Measurements from ENCODE around the gene DERA.
A peak's percentile ranks its signal among the peaks of the same experiment; 100 is the strongest.
"Not testable (repeated sequence)": the region's sequence is repeated elsewhere in the genome, so short reads cannot be mapped to it uniquely, and the experiment has no call there.

The DERA gene

DNA sequence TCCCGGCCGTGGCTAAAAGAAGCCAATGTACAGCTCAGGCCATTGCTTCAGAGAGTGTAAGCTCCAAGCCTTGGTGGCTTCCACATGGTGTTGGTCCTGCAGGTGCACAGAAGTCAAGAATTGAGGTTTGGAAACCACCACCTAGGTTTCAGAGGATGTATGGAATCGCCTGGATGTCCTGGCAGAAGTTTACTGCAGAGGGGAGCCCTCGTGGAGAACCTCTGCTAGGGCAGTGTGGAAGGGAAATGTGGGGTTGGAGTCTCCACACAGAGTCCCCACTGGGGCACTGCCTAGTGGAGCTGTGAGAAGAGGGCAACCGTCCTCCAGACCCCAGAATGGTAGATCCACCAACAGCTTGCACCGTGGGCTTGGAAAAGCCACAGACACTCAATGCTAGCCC, 103.3 kb downstream of the DERA start:
- FAIRE-seq = not testable (repeated sequence)

DNA sequence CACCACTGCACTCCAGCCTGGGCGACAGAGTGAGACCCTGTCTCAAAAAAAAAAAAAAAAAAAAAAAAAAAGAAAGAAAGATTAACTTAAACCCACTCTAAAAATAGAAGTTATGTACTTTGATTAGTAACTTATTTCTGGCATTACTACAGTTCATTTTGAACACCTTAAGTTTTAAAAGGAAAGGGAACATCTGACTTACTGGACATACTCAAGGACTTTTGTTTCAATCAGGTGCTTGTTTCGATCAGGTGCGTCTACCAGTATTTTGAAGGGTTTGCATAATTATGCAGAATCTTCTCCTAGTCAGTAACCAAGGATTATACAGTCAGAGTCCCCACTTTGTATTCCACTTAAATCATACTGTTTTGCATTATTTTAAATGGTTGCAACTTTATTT, 105.6 kb downstream of the DERA start:
- FAIRE-seq = no peak

DNA sequence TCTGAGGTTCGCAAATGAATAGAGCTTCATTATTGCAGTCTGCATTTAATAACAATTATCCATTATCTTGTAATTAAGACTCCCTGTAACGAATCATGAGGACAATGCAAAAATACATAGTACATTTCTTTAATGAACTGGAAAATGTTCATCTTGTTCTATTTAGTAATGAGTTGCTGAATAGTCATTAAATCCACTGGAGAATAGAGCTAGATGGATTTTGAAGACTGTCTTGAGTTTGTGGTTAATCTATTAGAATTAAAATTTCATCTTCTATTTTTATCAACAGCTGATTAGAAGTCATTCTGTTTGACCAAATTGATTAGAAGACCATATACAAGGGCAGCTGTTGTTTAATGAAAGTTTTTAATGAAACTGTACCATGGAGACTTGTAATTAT, 107.2 kb downstream of the DERA start:
- no peak for FAIRE-seq

DNA sequence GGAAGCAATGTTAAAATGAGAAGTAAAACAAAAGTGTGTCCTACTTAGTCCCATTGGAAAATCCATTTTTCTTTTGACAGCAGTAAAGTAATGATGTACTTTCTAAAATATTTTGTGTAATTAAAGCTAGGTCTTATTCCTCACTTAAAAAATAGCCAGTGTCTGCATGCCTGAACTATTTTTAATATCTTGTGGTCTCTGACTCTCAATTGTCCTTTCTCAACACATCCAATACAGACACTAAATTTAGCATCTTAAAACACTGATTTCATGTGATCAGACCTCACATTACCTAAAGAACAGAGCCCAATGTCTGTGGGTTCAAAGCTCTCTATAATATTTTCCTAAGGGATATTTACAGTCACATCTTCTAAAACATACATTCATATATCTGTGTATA, 108.0 kb downstream of the DERA start:
- FAIRE-seq = no peak

DNA sequence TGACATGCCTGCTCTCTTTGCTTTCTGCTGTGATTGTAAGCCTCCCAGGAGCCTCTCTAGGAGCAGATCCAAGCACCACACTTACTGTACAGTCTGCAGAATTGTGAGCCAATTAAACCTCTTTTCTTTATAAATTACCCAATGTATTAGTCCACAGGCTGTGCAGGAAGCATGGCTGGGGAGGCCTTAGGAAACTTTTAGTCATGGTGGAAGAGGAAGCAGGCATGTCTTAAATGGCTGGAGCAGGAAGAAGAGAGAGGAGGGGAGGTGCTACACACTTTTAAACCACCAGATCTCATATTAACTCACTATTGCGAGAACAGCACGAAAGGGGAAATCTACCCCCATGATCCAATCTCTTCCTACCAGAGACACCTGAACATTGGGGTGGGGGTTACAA, 108.9 kb downstream of the DERA start:
- no peak for FAIRE-seq

DNA sequence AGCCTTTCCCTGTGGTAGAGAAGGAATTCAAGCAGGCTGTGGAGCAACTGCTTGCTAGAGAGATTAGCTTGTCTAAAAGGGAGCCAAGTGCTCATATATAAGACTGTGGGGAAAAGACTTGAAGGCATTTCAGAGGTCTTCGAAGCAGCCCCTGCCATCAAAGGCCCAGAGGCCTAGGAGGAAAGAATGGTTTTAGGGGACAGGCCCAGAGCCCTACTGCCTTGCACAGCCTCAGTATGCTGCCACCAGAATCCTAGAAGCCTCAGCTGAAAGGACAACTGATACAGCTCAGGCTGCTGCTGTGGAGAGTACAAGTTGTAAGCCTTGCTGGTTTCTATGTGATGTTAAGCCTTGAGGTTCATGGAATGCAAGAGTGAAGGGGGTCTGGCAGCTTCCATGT, 109.9 kb downstream of the DERA start:
- FAIRE-seq = no peak

DNA sequence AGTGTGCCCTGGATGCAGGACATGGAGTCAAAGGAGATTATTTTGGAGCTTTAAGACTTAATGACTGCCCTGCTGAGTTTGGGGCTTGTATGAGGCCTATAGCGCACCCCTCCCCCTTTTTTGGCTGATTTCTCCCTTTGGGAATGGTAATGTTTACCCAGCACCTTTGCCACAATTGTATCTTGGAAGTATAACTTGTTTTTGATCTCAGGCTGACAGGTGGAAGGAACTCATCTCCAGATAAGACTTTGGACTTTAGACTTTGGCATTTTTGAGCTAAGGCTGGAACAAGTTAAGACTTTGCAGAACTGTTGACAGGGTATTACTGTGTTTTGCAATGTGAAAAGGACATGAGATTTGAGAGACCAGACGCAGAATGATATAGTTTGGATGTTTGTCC, 110.5 kb downstream of the DERA start:
- no peak for FAIRE-seq

DNA sequence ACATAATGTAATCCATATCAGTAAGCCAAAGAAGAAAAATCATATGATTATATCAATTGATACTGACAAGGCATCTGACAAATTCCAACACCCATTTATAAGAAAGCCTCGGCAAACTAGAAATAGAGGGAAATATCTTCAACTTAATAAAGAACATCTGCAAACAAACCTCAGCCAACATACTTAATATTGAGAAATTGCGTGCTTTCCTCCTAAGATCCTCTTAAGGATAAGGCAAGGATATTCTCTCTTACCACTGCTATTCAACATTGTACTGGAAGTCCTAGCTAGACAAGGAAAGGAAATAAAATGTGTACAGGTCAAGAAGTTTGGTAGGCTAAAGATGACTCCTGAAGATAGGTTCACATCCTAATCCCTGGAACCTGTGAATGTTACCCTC, 115.9 kb downstream of the DERA start:
- FAIRE-seq = no peak

DNA sequence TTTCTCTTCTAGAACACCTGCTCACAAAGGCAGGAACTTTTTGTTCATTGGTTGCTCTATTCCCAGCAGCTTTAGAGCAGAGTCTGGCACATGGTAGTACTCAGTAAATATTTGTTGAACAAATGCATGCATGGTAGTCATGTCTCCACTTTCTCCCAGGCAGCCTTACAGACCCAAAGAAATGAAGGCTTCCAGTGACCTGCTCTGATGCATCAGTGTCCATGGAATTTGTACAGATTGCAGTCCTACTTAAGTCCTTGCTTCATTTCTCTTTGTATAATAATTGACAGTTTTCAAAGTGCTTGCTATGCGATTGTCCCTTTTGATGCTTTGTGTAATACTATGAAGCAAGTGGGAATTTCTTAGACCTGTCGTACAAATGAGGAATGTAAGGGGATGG, 119.6 kb downstream of the DERA start:
- FAIRE-seq = no peak

DNA sequence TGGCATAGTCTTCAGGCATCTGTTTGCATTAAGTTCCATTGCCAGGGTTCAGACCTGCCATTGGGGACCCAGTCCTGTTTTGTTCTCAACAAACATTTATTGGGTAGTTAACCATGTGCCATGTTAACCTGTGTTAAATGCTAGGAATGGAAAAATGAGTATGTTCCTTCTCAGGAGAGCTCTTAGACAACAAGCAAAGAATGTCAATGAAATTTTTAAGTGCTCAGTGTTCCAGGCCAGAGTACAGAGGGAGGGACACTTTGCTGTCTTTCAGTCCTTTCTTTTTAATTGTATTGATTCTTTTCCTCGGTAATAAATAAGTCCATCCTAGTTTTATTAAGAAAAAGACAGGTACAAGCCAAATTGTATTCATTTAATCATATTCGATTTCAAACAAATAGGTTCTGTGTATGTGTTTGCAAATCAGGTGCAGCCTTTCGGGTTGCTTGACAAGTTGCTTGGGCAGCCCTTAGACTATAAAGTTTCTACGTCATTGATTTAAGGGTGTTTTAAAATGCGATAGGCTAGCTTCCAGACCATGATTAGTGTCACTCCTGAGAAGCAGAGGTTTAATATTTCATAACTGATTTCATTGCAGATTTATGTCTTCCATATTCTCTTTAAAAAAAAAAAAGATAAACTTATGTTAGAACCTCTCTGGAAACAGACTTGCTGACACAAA, 123.1 kb downstream of the DERA start:
- FAIRE-seq = no peak

DNA sequence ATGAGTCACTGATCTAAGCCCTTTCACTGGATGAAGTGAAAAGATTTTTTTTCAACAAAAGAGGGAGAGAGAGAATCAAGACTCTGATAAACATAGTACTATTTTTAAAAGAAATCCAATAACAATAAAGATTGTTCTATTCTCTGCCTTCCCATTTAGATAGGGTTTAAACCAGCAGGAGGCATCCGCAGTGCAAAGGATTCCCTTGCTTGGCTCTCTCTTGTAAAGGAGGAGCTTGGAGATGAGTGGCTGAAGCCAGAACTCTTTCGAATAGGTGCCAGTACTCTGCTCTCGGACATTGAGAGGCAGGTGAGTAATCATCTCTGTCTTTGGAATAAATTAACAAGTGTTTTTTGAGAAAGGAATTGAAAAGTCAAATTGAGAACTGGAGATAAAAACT, 124.9 kb downstream of the DERA start:
- FAIRE-seq = no peak

DNA sequence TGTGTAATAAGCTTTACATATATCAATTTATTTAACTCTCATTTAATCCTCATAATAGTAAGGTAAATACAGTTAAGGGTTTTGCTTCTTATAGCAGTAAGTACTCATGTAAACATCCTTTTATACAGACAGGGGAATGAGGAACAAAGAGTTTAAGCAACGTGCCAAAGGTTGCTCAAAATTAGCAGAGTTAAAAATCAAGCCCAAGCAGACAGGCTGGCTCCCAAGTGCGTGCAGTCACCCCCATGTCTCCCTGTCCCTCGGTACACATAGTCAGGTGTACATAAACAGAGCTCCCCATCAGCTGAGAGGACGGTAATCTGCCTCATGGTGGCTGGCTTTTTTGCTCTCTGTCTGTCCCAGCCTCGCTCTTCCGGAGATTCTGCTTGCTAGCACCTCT, 126.4 kb downstream of the DERA start:
- FAIRE-seq = no peak

DNA sequence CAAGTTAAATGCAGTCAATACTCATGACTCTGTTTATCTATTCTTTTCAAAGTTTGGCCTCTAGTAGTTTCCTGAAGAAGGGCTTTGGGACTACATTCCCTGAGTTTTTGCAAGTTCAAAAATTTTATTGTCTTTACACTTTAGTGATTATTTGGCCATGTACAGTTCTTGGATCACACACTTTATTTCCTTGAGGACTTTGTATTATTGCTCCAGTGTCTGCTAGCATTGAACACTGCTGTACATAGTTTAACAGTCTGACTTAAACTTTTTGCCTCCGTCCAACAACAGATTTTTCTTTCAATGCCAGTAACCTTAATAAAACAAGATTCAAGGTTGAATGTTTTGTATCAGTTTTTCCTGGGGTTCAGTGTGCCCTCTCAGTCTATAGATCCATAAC, 132.3 kb downstream of the DERA start:
- no peak for FAIRE-seq

DNA sequence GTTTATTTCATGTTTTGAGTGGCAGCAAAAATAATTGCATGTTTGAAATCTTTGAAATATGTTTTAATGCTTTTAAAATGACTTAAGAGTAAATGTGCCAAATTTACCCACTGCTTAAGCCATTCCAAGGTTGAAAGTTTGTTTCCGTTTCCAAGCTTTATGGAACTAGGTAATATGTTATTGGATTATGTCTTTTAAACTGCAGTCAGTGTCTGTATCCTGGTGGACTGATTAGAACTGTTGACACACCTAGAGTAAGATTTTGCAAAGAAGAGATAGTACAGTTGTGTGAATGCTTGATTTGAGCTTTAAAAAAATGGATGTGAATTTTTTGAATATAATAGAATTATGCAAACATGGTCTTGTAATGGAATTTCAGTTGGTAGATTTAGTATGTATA, 135.1 kb downstream of the DERA start:
- FAIRE-seq = no peak

DNA sequence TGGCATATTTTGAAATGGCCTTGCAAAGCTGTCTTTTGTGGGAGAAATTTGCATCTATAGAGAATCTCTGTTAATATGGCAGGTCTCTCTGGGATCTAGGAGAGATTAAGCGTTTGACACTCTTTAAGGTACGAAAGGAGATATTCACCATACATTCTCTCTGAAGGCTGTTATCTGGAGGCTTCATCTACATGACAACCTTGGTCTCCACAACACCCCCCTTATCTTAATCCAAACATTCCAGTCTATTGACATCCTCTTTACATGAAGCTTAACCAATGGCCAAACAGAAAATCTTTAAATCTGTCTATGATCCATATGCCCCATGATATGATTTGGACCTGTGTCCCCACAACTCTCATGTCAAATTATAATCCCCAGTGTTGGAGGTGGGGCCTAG, 137.4 kb downstream of the DERA start:
- no peak for FAIRE-seq

DNA sequence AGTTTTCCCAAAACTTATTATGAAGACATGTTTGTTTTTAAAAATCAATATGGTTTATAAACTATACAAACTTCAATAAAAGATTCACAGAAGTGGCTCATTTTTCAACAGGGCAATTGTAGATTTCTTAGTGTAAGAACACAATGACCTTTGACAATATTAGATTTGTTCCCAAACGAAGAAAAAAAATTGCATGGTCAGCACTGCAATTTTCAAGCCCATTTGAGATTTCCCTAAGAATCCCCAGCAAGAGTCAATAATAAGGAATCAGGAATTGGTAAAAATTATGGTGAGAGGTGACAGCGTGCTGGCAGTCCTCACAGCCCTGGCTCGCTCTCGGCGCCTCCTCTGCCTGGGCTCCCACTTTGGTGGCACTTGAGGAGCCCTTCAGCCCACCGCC, 145.8 kb downstream of the DERA start:
- FAIRE-seq = no peak

DNA sequence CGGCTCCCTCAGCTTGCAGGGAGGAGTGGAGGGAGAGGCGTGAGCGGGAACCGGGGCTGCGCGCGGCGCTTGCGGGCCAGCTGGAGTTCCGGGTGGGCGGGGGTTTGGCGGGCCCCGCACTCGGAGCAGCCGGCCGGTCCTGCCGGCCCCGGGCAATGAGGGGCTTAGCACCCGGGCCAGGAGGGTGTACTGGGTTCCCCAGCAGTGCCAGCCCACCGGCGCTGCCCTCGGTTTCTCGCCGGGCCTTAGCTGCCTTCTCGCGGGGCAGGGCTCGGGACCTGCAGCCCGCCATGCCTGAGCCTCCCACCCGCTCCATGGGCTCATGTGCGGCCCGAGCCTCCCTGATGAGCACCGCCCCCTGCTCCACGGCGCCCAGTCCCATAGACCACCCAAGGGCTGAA, 146.2 kb downstream of the DERA start:
- FAIRE-seq = not testable (repeated sequence)

DNA sequence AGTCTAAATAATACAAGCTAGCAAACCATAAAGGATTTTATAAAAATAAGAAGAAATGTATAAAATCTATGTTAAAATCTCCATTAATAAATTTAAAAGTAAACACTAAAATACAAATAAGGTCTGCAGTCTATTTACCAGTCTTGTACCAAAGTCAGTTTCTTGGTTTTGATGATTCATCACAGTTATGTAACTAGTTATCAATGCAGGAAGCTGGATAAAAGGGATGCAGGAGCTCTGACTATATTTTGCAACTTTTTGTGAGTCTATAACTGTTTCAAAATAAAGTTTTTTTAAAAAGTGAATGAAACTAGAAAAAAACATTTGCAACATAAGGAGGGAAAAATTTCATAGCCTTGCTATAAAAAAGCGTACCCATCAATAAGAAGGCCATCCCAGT, 151.5 kb downstream of the DERA start:
- FAIRE-seq = peak; percentile 9

DNA sequence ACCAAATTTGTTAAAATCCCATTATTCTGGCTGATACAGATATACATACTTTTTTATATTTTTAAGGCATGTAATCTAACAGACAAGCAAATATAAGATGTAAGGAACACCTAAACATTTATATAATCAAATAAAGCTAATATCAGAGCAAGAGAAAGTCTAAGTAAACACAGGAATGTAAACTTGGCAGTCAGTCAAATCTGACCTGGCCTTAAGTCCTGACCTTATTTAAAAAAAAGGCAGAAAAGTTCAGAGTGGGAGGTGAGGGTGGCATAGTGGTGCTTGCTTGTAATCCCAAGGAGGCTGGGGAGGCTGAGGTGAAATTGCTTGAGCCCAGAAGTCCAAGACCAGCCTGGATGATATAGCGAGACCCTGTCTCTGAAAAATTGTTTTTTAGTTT, 152.6 kb downstream of the DERA start:
- FAIRE-seq = peak; percentile 51

DNA sequence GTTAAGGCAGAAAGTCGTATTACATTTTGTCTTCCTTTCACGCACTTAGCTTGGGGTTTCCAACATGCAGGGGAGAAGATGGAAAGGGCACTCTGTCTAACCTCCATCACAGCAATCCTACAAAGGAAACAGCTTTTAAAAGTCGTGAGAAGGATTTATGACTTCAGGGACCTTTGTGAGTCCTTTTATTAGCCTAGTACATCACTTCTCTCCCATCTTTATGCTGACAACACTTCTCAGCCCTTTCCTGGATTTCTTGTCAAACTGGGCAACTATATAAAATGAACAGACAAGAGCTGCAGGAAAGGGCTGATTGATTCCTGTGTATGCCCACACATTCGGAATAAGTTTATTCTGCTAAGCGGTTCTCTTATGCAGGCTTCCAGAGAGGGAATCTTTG, 159.0 kb downstream of the DERA start:
- FAIRE-seq = no peak

DNA sequence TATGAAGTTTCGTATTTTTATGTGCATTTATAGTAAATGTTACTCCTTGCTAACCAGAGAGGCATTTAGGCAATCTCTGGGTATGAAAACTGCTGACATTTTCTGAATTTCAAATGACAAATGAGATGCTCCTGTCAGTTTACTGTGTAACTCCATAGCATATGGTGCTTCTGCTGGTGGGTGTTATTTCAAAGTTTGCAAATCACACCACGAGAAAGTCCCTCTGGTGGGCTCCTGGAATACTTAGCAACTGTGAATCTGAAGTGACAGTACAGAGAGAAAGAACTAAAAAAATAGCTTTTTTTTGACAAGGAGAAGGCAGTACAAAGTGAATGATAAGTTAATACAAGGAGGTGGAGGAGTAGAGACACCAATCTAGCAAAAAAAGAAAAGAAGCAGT, 161.5 kb downstream of the DERA start:
- FAIRE-seq = no peak

DNA sequence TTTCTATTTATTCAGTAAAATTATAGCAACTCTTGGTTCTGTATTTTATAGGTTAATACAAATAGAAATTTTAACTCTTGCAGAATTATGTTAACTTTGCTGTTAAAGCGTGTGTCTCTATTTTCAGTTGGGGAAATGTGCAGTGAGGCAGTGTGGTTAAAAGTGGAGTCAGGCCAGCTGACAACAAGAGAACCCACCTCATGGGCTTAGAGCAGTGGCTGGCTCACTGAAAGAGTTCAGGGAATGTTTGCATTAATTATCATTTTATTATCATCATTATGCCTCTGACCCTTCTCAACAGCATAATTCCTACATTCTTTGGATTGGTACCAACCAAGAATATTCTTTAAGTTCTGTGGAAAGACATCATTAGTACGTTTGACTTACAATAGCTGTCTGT, 163.8 kb downstream of the DERA start:
- FAIRE-seq = no peak

DNA sequence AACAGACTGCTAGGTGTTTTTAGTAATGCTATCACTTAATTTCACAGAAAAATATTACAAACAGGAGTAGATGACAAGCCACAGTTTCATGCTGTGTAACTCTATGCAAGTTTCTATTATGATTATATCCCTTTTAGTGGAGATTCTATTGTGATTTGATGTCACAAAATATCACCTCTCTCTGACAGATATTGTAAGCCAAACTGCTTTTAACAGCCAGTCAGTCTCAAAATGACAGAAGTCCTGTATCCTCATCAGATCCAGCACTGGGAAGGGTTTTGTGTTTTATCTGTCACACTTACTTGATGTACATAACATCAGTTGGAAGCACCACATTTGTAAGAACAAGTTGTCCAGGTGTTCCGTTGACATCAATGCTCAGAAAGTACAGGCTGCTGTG, 164.8 kb downstream of the DERA start:
- no peak for FAIRE-seq

DNA sequence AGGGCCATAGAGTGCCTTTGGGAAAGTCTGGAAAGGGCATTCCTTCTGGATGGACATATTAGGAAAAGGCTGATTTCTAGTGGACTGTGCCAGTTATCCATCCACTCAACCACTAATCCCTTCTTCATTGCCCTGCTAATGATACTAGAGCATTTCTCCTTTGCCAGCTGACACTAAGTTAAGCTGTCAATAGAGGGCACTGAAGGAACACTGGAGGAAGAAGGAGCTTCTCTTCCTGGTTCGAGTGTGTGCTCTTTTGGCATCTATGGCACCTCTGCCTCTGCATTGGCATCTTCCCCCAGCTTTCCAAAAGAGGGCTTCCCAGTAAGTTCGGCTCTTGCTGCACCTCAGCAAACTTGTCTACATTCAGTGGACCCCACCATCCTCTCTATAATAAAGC, 165.4 kb downstream of the DERA start:
- no peak for FAIRE-seq

DNA sequence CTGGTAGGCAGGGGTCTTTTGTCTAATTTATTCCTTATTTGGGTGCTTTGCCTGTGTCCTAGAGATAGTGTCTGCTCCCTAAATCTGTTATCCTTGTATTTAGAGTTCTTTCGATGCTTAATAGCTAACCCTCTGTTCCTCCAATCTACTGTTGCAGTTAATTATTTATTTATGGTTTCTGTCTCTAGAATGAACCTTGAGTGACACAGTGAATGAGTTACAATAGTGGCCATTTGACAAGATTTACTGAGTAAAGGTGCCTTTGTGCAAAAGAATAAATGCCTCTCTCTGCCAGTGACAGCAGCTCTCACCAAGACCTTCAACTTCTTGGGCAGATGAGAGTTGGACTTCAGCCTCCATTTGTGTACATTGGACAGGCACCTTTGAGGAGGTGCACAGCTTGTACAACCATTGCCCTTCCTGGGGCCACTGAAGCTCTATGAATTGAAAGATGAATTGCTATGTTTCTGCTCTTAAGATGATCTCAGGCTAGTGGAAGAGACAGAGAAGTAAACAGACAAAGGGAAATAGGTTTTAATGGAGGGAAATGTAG, 165.9 kb downstream of the DERA start:
- FAIRE-seq = no peak

DNA sequence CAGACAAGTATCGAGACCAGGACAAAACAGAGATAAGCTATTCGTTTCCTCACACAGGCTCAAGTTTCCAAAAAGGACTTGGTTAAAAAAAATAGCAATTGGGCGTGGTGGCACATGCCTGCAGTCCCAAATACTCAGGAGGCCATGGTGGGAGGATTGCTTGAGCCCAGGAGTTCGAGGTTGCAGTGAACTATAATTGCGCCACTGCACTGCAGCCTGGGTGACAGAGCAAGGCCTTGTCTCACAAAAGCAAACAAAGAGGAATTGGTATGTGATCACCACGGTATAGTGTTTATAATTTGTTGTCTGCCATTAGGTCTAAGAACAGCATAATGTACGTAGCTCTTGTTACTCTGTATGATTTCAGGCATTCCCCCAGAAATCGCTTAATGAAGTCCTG, 175.3 kb downstream of the DERA start:
- FAIRE-seq = no peak

Data from A204.1 (cell line).